Smooth muscle cell (in vitro differentiated cells): Measurements from ENCODE around the gene CYSLTR2. TPM values are rescaled to one million over a fixed set of nuclear protein-coding genes. Genes with fewer than 3 reads are reported as not detected.

Source experiments
- DNase-seq: peaks from one replicate; lab custom pipeline; 2025; ENCODE audit not compliant: unreplicated experiment; lab: John Stamatoyannopoulos, UW
- H2AFZ ChIP-seq: fragments of 200-600 bp; sonication (generic); 2 replicates; pipeline ENCODE4 v1.6.0; 2016; ENCODE audit warnings: antibody characterized with exemption, low read depth, mild to moderate bottlenecking
- H3F3A ChIP-seq: fragments of 200-600 bp; sonication (generic); 2 replicates; pipeline ENCODE4 v1.6.0; 2017; ENCODE audit warnings: antibody characterized with exemption, low read depth
- H3K27ac ChIP-seq: fragments of 200-600 bp; sonication (generic); 2 replicates; pipeline ENCODE4 v1.5.1; 2016; ENCODE audit warnings: low read depth, mild to moderate bottlenecking
- H3K27me3 ChIP-seq: fragments of 200-600 bp; sonication (generic); 2 replicates; pipeline ENCODE4 v1.6.1; 2016; ENCODE audit warnings: low read depth, mild to moderate bottlenecking
- H3K36me3 ChIP-seq: fragments of 200-600 bp; sonication (generic); 2 replicates; pipeline ENCODE4 v1.5.1; 2016; ENCODE audit warnings: low read depth
- H3K4me1 ChIP-seq: fragments of 200-600 bp; sonication (generic); 2 replicates; pipeline ENCODE4 v1.5.1; 2016; ENCODE audit warnings: low read depth
- H3K4me2 ChIP-seq: fragments of 200-600 bp; sonication (generic); 2 replicates; pipeline ENCODE4 v1.6.0; 2016; ENCODE audit warnings: mild to moderate bottlenecking
- H3K4me3 ChIP-seq: fragments of 200-600 bp; sonication (generic); 2 replicates; pipeline ENCODE4 v1.5.1; 2016; ENCODE audit warnings: mild to moderate bottlenecking
- H3K79me2 ChIP-seq: fragments of 200-600 bp; sonication (generic); 2 replicates; pipeline ENCODE4 v1.6.0; 2016; ENCODE audit warnings: low read depth, mild to moderate bottlenecking
- H3K9ac ChIP-seq: fragments of 200-600 bp; sonication (generic); 2 replicates; pipeline ENCODE4 v1.6.0; 2016; ENCODE audit warnings: low read depth
- H3K9me3 ChIP-seq: fragments of 200-600 bp; sonication (generic); replicated peaks from 2 replicates; pipeline ENCODE4 v1.5.1; 2016; ENCODE audit warnings: low read depth
- H4K20me1 ChIP-seq: fragments of 200-600 bp; sonication (generic); 2 replicates; pipeline ENCODE4 v1.6.0; 2016; ENCODE audit warnings: low read depth
- WGBS: methylation state at CpG from one replicate; pipeline ENCODE4 v1.1.7; 2016; ENCODE audit warnings: low lambda C conversion rate; 5-methylcytosine and 5-hydroxymethylcytosine counted together
- polyA plus RNA-seq: library from polyadenylated mRNA; unstranded; fragments of >200 nt; fragmentation: Nextera tagmentation; extraction: Ambion mirVana; gene quantifications from 2 replicates; pipeline ENCODE4 v1.2.1, GENCODE V29; 2016
- total RNA-seq: library from RNA; depleted of rRNA; stranded (reverse); fragments of >200 nt; gene quantifications from 2 replicates; pipeline ENCODE4 v1.2.3, GENCODE V29; 2014
- TF ChIP-seq, protein P1 (sequence below): fragments of 200-600 bp; sonication (generic); IDR thresholded peaks from 2 replicates; pipeline ENCODE4 v1.5.1; 2017; ENCODE audit warnings: borderline replicate concordance, mild to moderate bottlenecking, antibody characterized with exemption; ENCODE audit not compliant: insufficient read depth, poor library complexity, severe bottlenecking

The CYSLTR2 gene
- total and polyA plus RNA-seq, 2 experiments from 2014 or later, result 0.54 to 0.71 TPM

DNA sequence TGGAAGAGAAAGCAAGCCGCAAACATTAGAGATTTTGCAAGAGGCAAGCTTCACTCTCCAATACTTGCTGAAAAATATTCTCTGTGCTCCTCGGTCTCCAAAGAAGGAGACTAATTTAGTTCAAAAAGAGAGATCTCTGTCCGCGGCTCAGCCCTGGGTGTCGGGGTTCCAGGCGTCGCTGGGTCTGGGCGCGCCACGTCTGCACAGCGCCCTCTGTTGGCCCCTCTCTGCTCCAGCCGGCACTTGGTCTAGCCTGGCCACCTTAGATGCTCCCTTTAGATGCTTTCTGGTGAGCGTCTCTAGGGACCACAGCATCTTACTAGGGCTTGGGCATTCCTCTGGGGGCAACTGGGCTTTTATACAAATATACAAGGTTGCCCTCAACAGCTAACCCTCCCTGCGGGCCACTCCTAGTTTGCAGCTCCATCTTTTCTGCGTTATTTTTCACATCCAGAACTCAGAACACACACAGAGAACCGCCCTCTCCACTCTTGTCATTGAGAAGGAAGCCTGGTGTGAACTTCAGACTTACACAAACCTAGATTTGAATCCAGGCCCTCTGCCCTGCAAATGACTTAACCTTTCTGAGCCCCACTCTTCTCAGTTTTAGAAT, 78.3 kb downstream of the CYSLTR2 start:
- H3K9ac ChIP-seq, result no peak overlapping the region
- no peak overlapping the region for H3K4me2 ChIP-seq
- H3K9me3 ChIP-seq, result no peaks in the 10 kb centered on the region
- peaks cover 5% of the 10 kb centered on the region for H3K4me1 ChIP-seq
- no peak for DNase-seq
- H3K79me2 ChIP-seq, result no peaks in the 10 kb centered on the region
- no peak overlapping the region for H2AFZ ChIP-seq
- peaks cover 4% of the 10 kb centered on the region for H3F3A ChIP-seq
- H3K27me3 ChIP-seq, result no peaks in the 10 kb centered on the region
- H3K4me3 ChIP-seq, result no peak overlapping the region
- H3K27ac ChIP-seq, result no peak overlapping the region
- TF ChIP-seq, protein P1, sequence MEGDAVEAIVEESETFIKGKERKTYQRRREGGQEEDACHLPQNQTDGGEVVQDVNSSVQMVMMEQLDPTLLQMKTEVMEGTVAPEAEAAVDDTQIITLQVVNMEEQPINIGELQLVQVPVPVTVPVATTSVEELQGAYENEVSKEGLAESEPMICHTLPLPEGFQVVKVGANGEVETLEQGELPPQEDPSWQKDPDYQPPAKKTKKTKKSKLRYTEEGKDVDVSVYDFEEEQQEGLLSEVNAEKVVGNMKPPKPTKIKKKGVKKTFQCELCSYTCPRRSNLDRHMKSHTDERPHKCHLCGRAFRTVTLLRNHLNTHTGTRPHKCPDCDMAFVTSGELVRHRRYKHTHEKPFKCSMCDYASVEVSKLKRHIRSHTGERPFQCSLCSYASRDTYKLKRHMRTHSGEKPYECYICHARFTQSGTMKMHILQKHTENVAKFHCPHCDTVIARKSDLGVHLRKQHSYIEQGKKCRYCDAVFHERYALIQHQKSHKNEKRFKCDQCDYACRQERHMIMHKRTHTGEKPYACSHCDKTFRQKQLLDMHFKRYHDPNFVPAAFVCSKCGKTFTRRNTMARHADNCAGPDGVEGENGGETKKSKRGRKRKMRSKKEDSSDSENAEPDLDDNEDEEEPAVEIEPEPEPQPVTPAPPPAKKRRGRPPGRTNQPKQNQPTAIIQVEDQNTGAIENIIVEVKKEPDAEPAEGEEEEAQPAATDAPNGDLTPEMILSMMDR, result peak; percentile 52
- no peaks in the 10 kb centered on the region for H3K36me3 ChIP-seq
- H4K20me1 ChIP-seq, result no peaks in the 10 kb centered on the region
- 39% methylated on average over 16 of the region's 16 CpGs for WGBS

DNA sequence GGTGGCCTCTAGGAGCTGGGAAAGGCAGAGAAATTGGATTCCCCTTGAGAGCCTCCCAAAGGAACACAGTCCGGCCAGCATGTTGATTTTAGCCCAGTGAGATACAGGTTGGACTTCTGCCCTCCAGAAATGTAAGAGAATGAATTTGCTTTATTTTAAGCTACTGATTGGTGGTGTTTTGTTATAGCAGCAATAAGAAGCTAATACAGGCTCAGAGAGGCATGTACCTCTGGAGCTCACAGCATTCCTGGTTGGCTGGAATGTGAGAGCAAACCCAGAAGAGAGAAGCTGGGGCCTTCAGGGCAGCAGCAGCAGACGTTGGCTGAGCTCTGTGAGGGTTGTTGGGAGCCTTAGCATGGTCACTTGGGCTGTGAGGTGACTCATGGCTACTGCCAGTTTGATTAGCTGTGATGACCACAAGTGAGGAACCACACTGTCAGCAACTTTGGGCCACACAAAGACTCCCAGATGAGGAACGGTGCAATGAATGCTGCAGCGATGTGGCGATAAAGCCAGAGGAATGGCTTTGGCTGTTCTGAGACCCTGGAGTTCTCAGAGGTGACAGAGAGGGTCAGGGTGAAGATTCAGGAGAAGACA, 80.1 kb downstream of the CYSLTR2 start:
- no peaks in the 10 kb centered on the region for H3K27me3 ChIP-seq
- H3K4me3 ChIP-seq, result no peak overlapping the region
- WGBS, result 58% methylated on average over 5 of the region's 5 CpGs
- H3K9ac ChIP-seq, result no peak overlapping the region
- no peak overlapping the region for H3K27ac ChIP-seq
- TF ChIP-seq, protein P1, result no peak
- H3K9me3 ChIP-seq, result no peaks in the 10 kb centered on the region
- H2AFZ ChIP-seq, result no peak overlapping the region
- no peak overlapping the region for H3K4me2 ChIP-seq
- H3K79me2 ChIP-seq, result no peaks in the 10 kb centered on the region
- H3K4me1 ChIP-seq, result no peaks in the 10 kb centered on the region
- no peaks in the 10 kb centered on the region for H3K36me3 ChIP-seq
- no peaks in the 10 kb centered on the region for H4K20me1 ChIP-seq
- DNase-seq, result no peak
- peaks cover 4% of the 10 kb centered on the region for H3F3A ChIP-seq

DNA sequence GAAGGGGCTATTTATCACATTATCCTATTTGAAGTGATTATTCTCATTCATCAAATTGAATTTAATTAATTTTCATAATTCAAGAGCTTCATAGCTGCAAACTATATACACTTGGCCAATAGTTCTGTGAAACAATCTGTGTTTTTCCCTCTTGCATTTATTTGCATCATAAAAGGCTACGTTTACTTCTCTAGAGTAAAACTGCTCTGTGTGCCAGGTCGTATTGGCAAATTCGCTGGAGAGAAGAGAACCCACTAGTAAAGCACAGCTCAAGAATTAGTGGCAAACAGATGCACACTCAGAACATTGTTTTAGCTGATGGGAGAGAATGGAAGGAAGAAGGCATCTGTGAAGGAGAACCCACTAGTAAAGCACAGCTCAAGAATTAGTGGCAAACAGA, 81.8 kb downstream of the CYSLTR2 start:
- H3K79me2 ChIP-seq, result no peaks in the 10 kb centered on the region
- H2AFZ ChIP-seq, result no peak overlapping the region
- no peaks in the 10 kb centered on the region for H3K36me3 ChIP-seq
- H3K4me3 ChIP-seq, result no peak overlapping the region
- 80% methylated on average over 3 of the region's 3 CpGs for WGBS
- DNase-seq, result no peak
- no peaks in the 10 kb centered on the region for H3K9me3 ChIP-seq
- H4K20me1 ChIP-seq, result no peaks in the 10 kb centered on the region
- no peak overlapping the region for H3K4me2 ChIP-seq
- H3K9ac ChIP-seq, result no peak overlapping the region
- no peaks in the 10 kb centered on the region for H3K4me1 ChIP-seq
- TF ChIP-seq, protein P1, result no peak
- H3F3A ChIP-seq, result peaks cover 4% of the 10 kb centered on the region
- H3K27me3 ChIP-seq, result no peaks in the 10 kb centered on the region
- H3K27ac ChIP-seq, result no peak overlapping the region

DNA sequence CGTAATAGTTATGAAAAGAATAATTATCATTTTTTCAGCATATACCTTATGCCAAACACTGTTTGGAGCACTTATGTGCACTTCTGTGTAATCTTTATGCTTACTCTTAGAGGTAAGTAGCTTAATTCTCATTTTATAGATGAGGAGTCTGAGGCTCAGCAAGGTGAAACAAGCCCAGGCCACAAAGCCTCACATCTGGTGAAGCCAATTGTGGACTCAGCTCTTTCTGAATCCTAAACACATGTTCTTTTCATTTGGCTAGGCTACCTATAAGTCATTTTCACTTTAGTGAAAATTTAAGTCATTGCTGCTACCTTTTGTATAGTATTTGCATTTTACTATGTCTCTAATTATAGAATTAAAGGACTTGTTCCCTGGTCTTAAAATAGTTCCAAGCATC, 84.0 kb downstream of the CYSLTR2 start:
- no peak overlapping the region for H3K9ac ChIP-seq
- no peak for DNase-seq
- no peaks in the 10 kb centered on the region for H3F3A ChIP-seq
- H3K79me2 ChIP-seq, result no peaks in the 10 kb centered on the region
- 92% methylated on average over 1 of the region's 1 CpG for WGBS
- H3K4me1 ChIP-seq, result no peaks in the 10 kb centered on the region
- H3K4me2 ChIP-seq, result no peak overlapping the region
- no peak overlapping the region for H3K27ac ChIP-seq
- H3K4me3 ChIP-seq, result no peak overlapping the region
- H3K9me3 ChIP-seq, result no peaks in the 10 kb centered on the region
- no peaks in the 10 kb centered on the region for H3K36me3 ChIP-seq
- no peaks in the 10 kb centered on the region for H4K20me1 ChIP-seq
- H3K27me3 ChIP-seq, result no peaks in the 10 kb centered on the region
- H2AFZ ChIP-seq, result no peak overlapping the region
- TF ChIP-seq, protein P1, result no peak
